IMR-90 (cell line): ENCODE results near the gene CARD14. TPM values are rescaled to one million over a fixed set of nuclear protein-coding genes. Genes with fewer than 3 reads are reported as not detected.

Experiments used
- ATAC-seq: fragments of 200-7000 bp; cut with Tn5 transposase; 2 replicates; pipeline ENCODE4 v1.9.1; 2020; ENCODE audit warnings: low read depth, mild to moderate bottlenecking, moderate library complexity
- BruUV-seq: library from RNA; stranded (reverse); fragments of 400-500 nt; replicated peaks from 2 replicates; lab custom pipeline; 2021; lab: Mats Ljungman, UMichigan
- CTCF ChIA-PET: fragments of 300-600 bp; formaldehyde crosslinking; extraction: SDS; loops from one replicate; lab custom pipeline; 2021; ENCODE audit warnings: antibody characterized with exemption; lab: Yijun Ruan, JAX
- POLR2A ChIA-PET: fragments of 300-600 bp; sonication (Branson Sonifier 250); formaldehyde crosslinking; loops from one replicate; lab custom pipeline; 2022; ENCODE audit warnings: antibody characterized with exemption; ENCODE audit not compliant: unreplicated experiment; lab: Charles Lee
- DNase-seq: peaks from one replicate; pipeline ENCODE4 v3.0.0; 2013
- H2AFZ ChIP-seq: replicated peaks from 2 replicates; pipeline ENCODE3; 2013; ENCODE audit warnings: low read length, mild to moderate bottlenecking; ENCODE audit not compliant: poor library complexity
- H2AK5ac ChIP-seq: 2 replicates; pipeline ENCODE4 v1.6.1; 2013; ENCODE audit warnings: low read depth, low read length, inconsistent platforms
- H2AK9ac ChIP-seq: replicated peaks from 2 replicates; pipeline ENCODE3; 2013; ENCODE audit warnings: mild to moderate bottlenecking, low read depth, low read length, moderate library complexity; ENCODE audit not compliant: poor library complexity
- H2BK120ac ChIP-seq: 2 replicates; pipeline ENCODE4 v1.6.1; 2013; ENCODE audit warnings: low read depth, low read length, inconsistent platforms
- H2BK15ac ChIP-seq: 3 replicates; pipeline ENCODE4 v1.6.1; 2013; ENCODE audit warnings: low read depth, low read length, inconsistent platforms
- H2BK20ac ChIP-seq: 2 replicates; pipeline ENCODE4 v1.6.1; 2013; ENCODE audit warnings: low read depth, mild to moderate bottlenecking, inconsistent platforms, low read length, moderate library complexity
- H2BK5ac ChIP-seq: 2 replicates; pipeline ENCODE4 v1.6.1; 2013; ENCODE audit warnings: mild to moderate bottlenecking, low read depth, low read length, inconsistent platforms; ENCODE audit not compliant: poor library complexity, severe bottlenecking
- H3K14ac ChIP-seq: replicated peaks from 2 replicates; pipeline ENCODE4 v1.6.1; 2013; ENCODE audit warnings: low read depth, low read length, inconsistent platforms
- H3K18ac ChIP-seq: 2 replicates; pipeline ENCODE4 v1.6.1; 2013; ENCODE audit warnings: low read depth, low read length, control low read depth
- H3K23ac ChIP-seq: 2 replicates; pipeline ENCODE4 v1.6.1; 2013; ENCODE audit warnings: low read depth, low read length, inconsistent platforms
- H3K27ac ChIP-seq: 2 replicates; pipeline ENCODE4 v1.5.1; 2013; ENCODE audit warnings: mild to moderate bottlenecking, control low read depth, low read length; ENCODE audit not compliant: insufficient read depth
- H3K27me3 ChIP-seq: 2 replicates; pipeline ENCODE4 v1.6.1; 2013; ENCODE audit warnings: low read length; ENCODE audit not compliant: control insufficient read depth, insufficient read depth
- H3K36me3 ChIP-seq: 2 replicates; pipeline ENCODE4 v1.6.1; 2013; ENCODE audit warnings: low read length, mixed read lengths; ENCODE audit not compliant: control insufficient read depth, insufficient read depth
- H3K4ac ChIP-seq: 2 replicates; pipeline ENCODE4 v1.6.1; 2013; ENCODE audit warnings: low read depth, low read length, inconsistent platforms
- H3K4me1 ChIP-seq: 2 replicates; pipeline ENCODE4 v1.6.1; 2013; ENCODE audit warnings: low read length, mixed read lengths; ENCODE audit not compliant: control insufficient read depth, insufficient read depth
- H3K4me2 ChIP-seq: 2 replicates; pipeline ENCODE4 v1.6.1; 2013; ENCODE audit warnings: low read depth, mild to moderate bottlenecking, control low read depth, low read length, moderate library complexity
- H3K4me3 ChIP-seq: 2 replicates; pipeline ENCODE4 v1.5.1; 2013; ENCODE audit warnings: low read depth, mild to moderate bottlenecking, control low read depth, low read length, moderate library complexity; ENCODE audit not compliant: insufficient read depth
- H3K56ac ChIP-seq: 2 replicates; pipeline ENCODE4 v1.6.1; 2013; ENCODE audit warnings: low read length, inconsistent platforms; ENCODE audit not compliant: insufficient read depth; ENCODE audit errors: extremely low read depth
- H3K79me1 ChIP-seq, 2 experiments: 2 replicates each; pipeline ENCODE4 v1.6.1; 2013; ENCODE audit warnings: low read length in 2 of 2, inconsistent platforms in 1 of 2, low read depth in 1 of 2
- H3K9ac ChIP-seq: 2 replicates; pipeline ENCODE4 v1.6.1; 2013; ENCODE audit warnings: low read depth, low read length, control low read depth
- H3K9me1 ChIP-seq: 2 replicates; pipeline ENCODE4 v1.6.1; 2013; ENCODE audit warnings: low read length, inconsistent platforms; ENCODE audit not compliant: insufficient read depth
- H3K9me3 ChIP-seq: 2 replicates; pipeline ENCODE4 v1.6.1; 2013; ENCODE audit warnings: low read length; ENCODE audit not compliant: control insufficient read depth, insufficient read depth
- H4K20me1 ChIP-seq: 2 replicates; pipeline ENCODE4 v1.6.1; 2013; ENCODE audit warnings: low read length, inconsistent platforms; ENCODE audit not compliant: insufficient read depth
- H4K5ac ChIP-seq: 2 replicates; pipeline ENCODE4 v1.6.1; 2013; ENCODE audit warnings: mild to moderate bottlenecking, low read depth, low read length, control low read depth
- H4K8ac ChIP-seq, 2 experiments: 2 replicates each; pipeline ENCODE4 v1.6.1; 2013; ENCODE audit warnings: low read depth in 2 of 2, low read length in 2 of 2, control low read depth in 1 of 2, inconsistent platforms in 1 of 2
- H4K91ac ChIP-seq: 2 replicates; pipeline ENCODE4 v1.6.1; 2013; ENCODE audit warnings: low read depth, low read length, inconsistent platforms; ENCODE audit not compliant: insufficient read depth
- BHLHE40 ChIP-seq: fragments of 150-350 bp; IDR thresholded peaks from 2 replicates; pipeline ENCODE4 v1.6.1; 2016; ENCODE audit warnings: mild to moderate bottlenecking, low read depth, low read length
- CHD1 ChIP-seq: IDR thresholded peaks from 2 replicates; pipeline ENCODE4 v1.6.1; 2012; ENCODE audit warnings: low read depth, low read length, improper control_type of control experiment
- MAFK ChIP-seq: IDR thresholded peaks from 2 replicates; pipeline ENCODE4 v1.6.1; 2012; ENCODE audit warnings: low read depth, low read length, improper control_type of control experiment
- MAZ ChIP-seq: IDR thresholded peaks from 2 replicates; pipeline ENCODE4 v1.6.1; 2012; ENCODE audit warnings: low read depth, mild to moderate bottlenecking, low read length, improper control_type of control experiment, moderate library complexity, borderline replicate concordance
- MXI1 ChIP-seq: IDR thresholded peaks from 2 replicates; pipeline ENCODE4 v1.6.1; 2012; ENCODE audit warnings: low read depth, mild to moderate bottlenecking, low read length, moderate library complexity, borderline replicate concordance
- NFE2L2 ChIP-seq: fragments of 150-350 bp; IDR thresholded peaks from 2 replicates; pipeline ENCODE4 v1.6.1; 2016; ENCODE audit warnings: low read depth, mild to moderate bottlenecking, low read length
- POLR2A ChIP-seq: IDR thresholded peaks from 2 replicates; pipeline ENCODE4 v1.6.1; 2012; ENCODE audit warnings: mild to moderate bottlenecking, low read depth, low read length
- RCOR1 ChIP-seq: IDR thresholded peaks from 2 replicates; pipeline ENCODE4 v1.6.1; 2012; ENCODE audit warnings: mild to moderate bottlenecking, low read length, improper control_type of control experiment; ENCODE audit not compliant: insufficient replicate concordance
- RFX5 ChIP-seq: IDR thresholded peaks from 2 replicates; pipeline ENCODE4 v1.8.0; 2012; ENCODE audit warnings: low read depth, mild to moderate bottlenecking, low read length, moderate library complexity
- SMC3 ChIP-seq: fragments of 150-350 bp; IDR thresholded peaks from 2 replicates; pipeline ENCODE4 v1.6.1; 2016; ENCODE audit warnings: low read depth, mild to moderate bottlenecking, antibody characterized with exemption, low read length, moderate library complexity
- WGBS, 2 experiments: methylation state at CpG; one replicate each; pipeline versions ENCODE4 v1.1.5 to v1.1.7; 2013; ENCODE audit warnings: missing lambda C conversion rate in 2 of 2; ENCODE audit not compliant: insufficient read length in 1 of 2; ENCODE audit errors: extremely low coverage in 2 of 2; 5-methylcytosine and 5-hydroxymethylcytosine counted together
- dilution Hi-C: fragments of 300-500 bp; cut with HindIII; formaldehyde crosslinking; loops from one replicate; pipeline ENCODE4 v1.14.3; 2018; ENCODE audit warnings: low sequenced_read_pairs; ENCODE audit not compliant: unreplicated experiment
- in situ Hi-C: fragments of 300-500 bp; cut with MboI; formaldehyde crosslinking; loops from 3 replicates; pipeline ENCODE4 v1.14.3; 2019; ENCODE audit warnings: low sequenced_read_pairs, inconsistent platforms, mixed read lengths
- intact Hi-C: fragments of 100-400 bp; cut with micrococcal nuclease; formaldehyde crosslinking; loops from 2 replicates; pipeline ENCODE4 v1.10.0; 2022
- polyA plus RNA-seq, 3 experiments: library from polyadenylated mRNA; depleted of rRNA; stranded (reverse); fragments of >200 nt; gene quantifications; 2 replicates each; pipeline ENCODE4 v1.2.3, GENCODE V29; 2012; ENCODE audit warnings: low replicate concordance in 1 of 3
- total RNA-seq: library from RNA; depleted of rRNA; stranded (reverse); fragments of >200 nt; gene quantifications from 2 replicates; pipeline ENCODE4 v1.2.3, GENCODE V29; 2012
- TF ChIP-seq, protein P1 (sequence below): fragments of 150-350 bp; IDR thresholded peaks from 2 replicates; pipeline ENCODE4 v1.6.1; 2016; ENCODE audit warnings: low read depth, mild to moderate bottlenecking, low read length, moderate library complexity, borderline replicate concordance

CARD14 gene
- total and polyA plus RNA-seq, 2 of the 4 experiments (the other 2 are of a cell fraction): not detected

DNA sequence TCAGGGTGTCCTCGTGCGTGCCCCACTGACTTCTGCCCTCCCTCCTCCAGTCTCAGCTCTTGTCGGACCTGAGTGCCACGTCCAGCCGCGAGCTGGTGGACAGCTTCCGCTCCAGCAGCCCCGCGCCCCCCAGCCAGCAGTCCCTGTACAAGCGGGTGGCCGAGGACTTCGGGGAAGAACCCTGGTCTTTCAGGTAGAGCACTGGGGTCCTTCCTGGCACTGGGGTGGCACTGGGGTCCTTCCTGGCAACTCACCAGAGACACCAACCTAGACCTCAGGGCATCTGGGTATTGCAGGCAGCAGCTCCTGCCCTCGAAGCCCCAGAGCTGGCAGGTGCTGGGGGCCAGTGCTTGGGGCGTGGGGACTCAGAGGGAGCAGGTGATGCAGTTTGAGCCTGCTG is 25.3 kb downstream of the CARD14 start:
- H3K56ac ChIP-seq: no peak overlapping the region
- TF ChIP-seq MAZ (no peak), NFE2L2 (no peak), MXI1 (no peak), POLR2A (no peak), MAFK (no peak), CHD1 (no peak), RCOR1 (no peak), RFX5 (no peak), BHLHE40 (no peak), SMC3 (no peak)
- TF ChIP-seq, protein P1, sequence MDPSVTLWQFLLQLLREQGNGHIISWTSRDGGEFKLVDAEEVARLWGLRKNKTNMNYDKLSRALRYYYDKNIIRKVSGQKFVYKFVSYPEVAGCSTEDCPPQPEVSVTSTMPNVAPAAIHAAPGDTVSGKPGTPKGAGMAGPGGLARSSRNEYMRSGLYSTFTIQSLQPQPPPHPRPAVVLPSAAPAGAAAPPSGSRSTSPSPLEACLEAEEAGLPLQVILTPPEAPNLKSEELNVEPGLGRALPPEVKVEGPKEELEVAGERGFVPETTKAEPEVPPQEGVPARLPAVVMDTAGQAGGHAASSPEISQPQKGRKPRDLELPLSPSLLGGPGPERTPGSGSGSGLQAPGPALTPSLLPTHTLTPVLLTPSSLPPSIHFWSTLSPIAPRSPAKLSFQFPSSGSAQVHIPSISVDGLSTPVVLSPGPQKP: no peak
- H2AFZ ChIP-seq: no peak overlapping the region
- H3K4me3 ChIP-seq: no peak overlapping the region
- ATAC-seq (no peak), DNase-seq (no peak)
- H3K18ac ChIP-seq: no peak overlapping the region
- H4K8ac ChIP-seq: no peak overlapping the region
- 88% methylated on average over 5 of the region's 14 CpGs; no CpG with 5 or more reads in 1 of the 2 experiments for WGBS, 2 experiments
- H4K5ac ChIP-seq: no peak overlapping the region
- no peaks in the 10 kb centered on the region for H3K9me3 ChIP-seq
- POLR2A ChIA-PET: interaction anchor here (0.7 kb wide), 1 partner anchor 10 kb away, joined by 3 read pairs; no protein-coding TSS in a partner anchor
- no peaks in the 10 kb centered on the region for H4K20me1 ChIP-seq
- no peak overlapping the region for H2BK5ac ChIP-seq
- in situ Hi-C loops: no loop called here
- no TSS peak for BruUV-seq
- no peak overlapping the region for H3K4ac ChIP-seq
- H3K9me1 ChIP-seq: no peaks in the 10 kb centered on the region
- no peak overlapping the region for H3K23ac ChIP-seq
- no peak overlapping the region for H3K4me2 ChIP-seq
- no peaks in the 10 kb centered on the region for H3K79me1 ChIP-seq
- no peak overlapping the region for H4K91ac ChIP-seq
- H2AK5ac ChIP-seq: no peak overlapping the region
- no peak overlapping the region for H2AK9ac ChIP-seq
- dilution Hi-C loops: no loop called here
- H3K36me3 ChIP-seq: no peaks in the 10 kb centered on the region
- no peak overlapping the region for H2BK15ac ChIP-seq
- H3K27me3 ChIP-seq: peaks cover 25% of the 10 kb centered on the region
- H2BK120ac ChIP-seq: no peak overlapping the region
- no peak overlapping the region for H3K27ac ChIP-seq
- intact Hi-C loops: no loop called here
- H2BK20ac ChIP-seq: no peak overlapping the region
- H3K9ac ChIP-seq: no peak overlapping the region
- CTCF ChIA-PET: interaction anchor here (0.9 to 1.9 kb wide), 2 partner anchors 11 to 94 kb away, joined by 3 to 4 read pairs; partner anchors contain the start of gene GAA
- no peaks in the 10 kb centered on the region for H3K4me1 ChIP-seq
- no peak overlapping the region for H3K14ac ChIP-seq
